Measurements from ENCODE around the gene MFNG.
"Not testable (repeated sequence)": the region's sequence is repeated elsewhere in the genome, so short reads cannot be mapped to it uniquely, and the experiment has no call there.

GRCh38 chr22:37527952-37528351 lies 41.8 kb upstream of the MFNG start:
- TF ChIP-seq CTCF (IDR thresholded peaks at IDR 0.05); EZH2 (IDR thresholded peaks at IDR 0.05; ENCODE audit: borderline replicate concordance, insufficient read depth, low read depth, low read length, poor library complexity, severe bottlenecking): not testable (repeated sequence)

Data from B cell (primary cell).